Stimulated activated CD4-positive, alpha-beta T cell treated with anti-CD3 and anti-CD28 coated beads, Interleukin-15, amount 100 ng/mL, for 48 hours (primary cell): ENCODE measurements around the gene NEK6.

ENCODE experiments used
- DNase-seq, 2 donors: peaks; one replicate each; pipeline ENCODE4 v3.0.0-alpha.2; 2020; ENCODE audit warnings: low read depth in 2 of 2

NEK6 gene

GRCh38 chr9:124354346-124355038, 96.7 kb downstream of the NEK6 start:
- no peak for DNase-seq

- DNase-seq, result no peak
Observed at GRCh38 chr9:124355039-124355940, 97.5 kb downstream of the NEK6 start.

- no peak for DNase-seq
Observed at GRCh38 chr9:124355941-124356744, 98.4 kb downstream of the NEK6 start.

- DNase-seq, result no peak
Observed at GRCh38 chr9:124356745-124357390, 99.1 kb downstream of the NEK6 start.

GRCh38 chr9:124357721-124358361, 100.1 kb downstream of the NEK6 start:
- DNase-seq, result no peak

GRCh38 chr9:124358631-124359030, 100.9 kb downstream of the NEK6 start:
- DNase-seq, result no peak

GRCh38 chr9:124359426-124359825, 101.7 kb downstream of the NEK6 start:
- DNase-seq, result no peak

- DNase-seq, result no peak
Observed at GRCh38 chr9:124359855-124360678, 102.3 kb downstream of the NEK6 start.

- DNase-seq, result no peak
Observed at GRCh38 chr9:124361128-124361527, 103.4 kb downstream of the NEK6 start.

- DNase-seq, result no peak
Observed at GRCh38 chr9:124363326-124364096, 105.8 kb downstream of the NEK6 start.

GRCh38 chr9:124364141-124364540, 106.4 kb downstream of the NEK6 start:
- no peak for DNase-seq

- no peak for DNase-seq
Observed at GRCh38 chr9:124365036-124365435, 107.3 kb downstream of the NEK6 start.

- DNase-seq, result no peak
Observed at GRCh38 chr9:124366476-124367220, 108.9 kb downstream of the NEK6 start.

GRCh38 chr9:124368692-124369091, 110.9 kb downstream of the NEK6 start:
- DNase-seq, result no peak

- DNase-seq, result no peak
Observed at GRCh38 chr9:124369231-124369797, 111.6 kb downstream of the NEK6 start.

GRCh38 chr9:124370896-124371582, 113.3 kb downstream of the NEK6 start:
- no peak for DNase-seq

GRCh38 chr9:124372038-124372437, 114.3 kb downstream of the NEK6 start:
- no peak for DNase-seq

GRCh38 chr9:124373386-124373785, 115.6 kb downstream of the NEK6 start:
- no peak for DNase-seq
